GM18907 (cell line): ENCODE results near the gene CYP24A1.

ENCODE experiments used
- ATAC-seq: cut with Tn5 transposase; IDR thresholded peaks from one replicate; pipeline ENCODE4 v1.9.1; 2021; ENCODE audit warnings: mild to moderate bottlenecking, moderate library complexity; ENCODE audit not compliant: unreplicated experiment

CYP24A1 gene

GRCh38 chr20:54204063-54204462 lies 30.3 kb upstream of the CYP24A1 start:
- no peak for ATAC-seq

GRCh38 chr20:54203281-54203680 lies 29.5 kb upstream of the CYP24A1 start:
- no peak for ATAC-seq

- no peak for ATAC-seq
Measured at GRCh38 chr20:54201268-54201846, 27.6 kb upstream of the CYP24A1 start.

- ATAC-seq = no peak
Measured at GRCh38 chr20:54200487-54201267, 26.9 kb upstream of the CYP24A1 start.

GRCh38 chr20:54199721-54200176 lies 26.0 kb upstream of the CYP24A1 start:
- ATAC-seq = peak; percentile 64

- ATAC-seq = peak; percentile 17
Measured at GRCh38 chr20:54199283-54199682, 25.5 kb upstream of the CYP24A1 start.

GRCh38 chr20:54197621-54198604 lies 24.1 kb upstream of the CYP24A1 start:
- no peak for ATAC-seq

- ATAC-seq = no peak
Measured at GRCh38 chr20:54195483-54196472, 22.0 kb upstream of the CYP24A1 start.

GRCh38 chr20:54194724-54195438 lies 21.1 kb upstream of the CYP24A1 start:
- no peak for ATAC-seq

- ATAC-seq = no peak
Measured at GRCh38 chr20:54193817-54194216, 20.0 kb upstream of the CYP24A1 start.

- ATAC-seq = no peak
Measured at GRCh38 chr20:54190217-54190616, 16.4 kb upstream of the CYP24A1 start.

GRCh38 chr20:54189630-54190029 lies 15.8 kb upstream of the CYP24A1 start:
- no peak for ATAC-seq

GRCh38 chr20:54188132-54188849 lies 14.5 kb upstream of the CYP24A1 start:
- ATAC-seq = no peak

GRCh38 chr20:54184904-54185626 lies 11.3 kb upstream of the CYP24A1 start:
- no peak for ATAC-seq

GRCh38 chr20:54184071-54184470 lies 10.3 kb upstream of the CYP24A1 start:
- ATAC-seq = no peak

- no peak for ATAC-seq
Measured at GRCh38 chr20:54180931-54181330, 7.1 kb upstream of the CYP24A1 start.

- no peak for ATAC-seq
Measured at GRCh38 chr20:54179946-54180345, 6.2 kb upstream of the CYP24A1 start.

GRCh38 chr20:54178256-54178655 lies 4.5 kb upstream of the CYP24A1 start:
- ATAC-seq = no peak
